Measurements from ENCODE around the gene CYP1A2. TPM values are rescaled to one million over a fixed set of nuclear protein-coding genes. Genes with fewer than 3 reads are reported as not detected.
"Not testable (repeated sequence)": the region's sequence is repeated elsewhere in the genome, so short reads cannot be mapped to it uniquely, and the experiment has no call there.

Gene CYP1A2
- total and polyA plus RNA-seq, 9 of the 15 experiments (the other 6 are each of a cell fraction or from before 2014, with no cell fraction given), result not detected

- H3K4me3 ChIP-seq; H4K20me1 ChIP-seq (replicated peaks; ENCODE audit: control insufficient read depth, insufficient read depth, low read length); BruUV-seq (replicated peaks); H3K9me3 ChIP-seq (replicated peaks; ENCODE audit: control insufficient read depth, insufficient read depth, low read depth, low read length); H3K4me2 ChIP-seq (ENCODE audit: insufficient read depth, low read length); CTCF ChIA-PET (ENCODE audit: low intra/inter-chr PET ratio); H3K27ac ChIP-seq (ENCODE audit: extremely low read depth, low read depth, low read length); H3K9ac ChIP-seq (ENCODE audit: insufficient read depth in 1 of 2, low read depth in 2 of 2, low read length in 2 of 2); H3K9me1 ChIP-seq (ENCODE audit: control insufficient read depth, insufficient read depth, low read length); ATAC-seq; H3K36me3 ChIP-seq (ENCODE audit: control insufficient read depth, insufficient read depth, low read length); POLR2A ChIA-PET; H2AFZ ChIP-seq (ENCODE audit: low read depth, low read length); FAIRE-seq; in situ Hi-C loops (cut with MboI); intact Hi-C loops (cut with micrococcal nuclease); DNase-seq (ENCODE audit: extremely low read depth in 1 of 4, low spot score in 3 of 4); H3K4me1 ChIP-seq (replicated peaks in 1 of 2; ENCODE audit: control insufficient read depth in 2 of 2, insufficient read depth in 2 of 2, low read length in 2 of 2); H3K79me2 ChIP-seq (ENCODE audit: control insufficient read depth, insufficient read depth, low read length): not testable (repeated sequence)
- TF ChIP-seq EGR1 (conservative IDR thresholded peaks at IDR 0.05), result peak; percentile 37; the same call in 1 of the 2 replicates
- peaks cover 26 to 38% of the 10 kb centered on the region in 2 experiments for H3K27me3 ChIP-seq (ENCODE audit: control insufficient read depth in 2 of 2, insufficient read depth in 2 of 2, low read length in 2 of 2)
- 7% methylated on average over 5 of the region's 5 CpGs for WGBS (ENCODE audit: insufficient coverage, low coverage, missing lambda C conversion rate)
Observed at GRCh38 chr15:74738239-74738638, 10.4 kb upstream of the CYP1A2 start.

GRCh38 chr15:74742422-74742821 lies 6.2 kb upstream of the CYP1A2 start:
- BruUV-seq (replicated peaks), result no TSS peak
- H3K27ac ChIP-seq (ENCODE audit: extremely low read depth, low read depth, low read length), result no peak overlapping the region
- WGBS (ENCODE audit: insufficient coverage, low coverage, missing lambda C conversion rate), result 3% methylated on average over 5 of the region's 5 CpGs

More at GRCh38 chr15:74742422-74742821, 6.2 kb upstream of the CYP1A2 start:
- no peak overlapping the region for H3K4me2 ChIP-seq (ENCODE audit: insufficient read depth, low read length)
- peaks cover 10 to 38% of the 10 kb centered on the region in 2 experiments; a peak in 3 of 5 replicates for H3K27me3 ChIP-seq (ENCODE audit: control insufficient read depth in 2 of 2, insufficient read depth in 2 of 2, low read length in 2 of 2)
- TF ChIP-seq ZFP1 (CRISPR knock-in tag; IDR thresholded peaks at IDR 0.05), result peak; percentile 83
- no peak for TF ChIP-seq MBD1 (CRISPR knock-in tag; IDR thresholded peaks at IDR 0.05)
- TF ChIP-seq ZNF431 (CRISPR knock-in tag; IDR thresholded peaks at IDR 0.05), result no peak
- TF ChIP-seq TRIM28 (IDR thresholded peaks at IDR 0.05), result peak; percentile 43; the same call in 1 of the 2 replicates
- TF ChIP-seq ZNF263 (CRISPR knock-in tag; IDR thresholded peaks at IDR 0.05; ENCODE audit: borderline replicate concordance), result no peak
- no peak; the same call in 1 of the 2 replicates for TF ChIP-seq CBFA2T3 (IDR thresholded peaks at IDR 0.05)
- no peak for TF ChIP-seq ID3 (CRISPR knock-in tag; IDR thresholded peaks at IDR 0.05)
- no peak for TF ChIP-seq ID3 (tag; IDR thresholded peaks at IDR 0.05)
- no peak for TF ChIP-seq HDGF (IDR thresholded peaks at IDR 0.05)
- no peak for TF ChIP-seq USF1 (CRISPR knock-in tag; IDR thresholded peaks at IDR 0.05)
- TF ChIP-seq ZBTB49 (CRISPR knock-in tag; IDR thresholded peaks at IDR 0.05; ENCODE audit: borderline replicate concordance), result no peak
- H3K4me1 ChIP-seq (replicated peaks in 1 of 2; ENCODE audit: control insufficient read depth in 2 of 2, insufficient read depth in 2 of 2, low read length in 2 of 2), result no peaks in the 10 kb centered on the region
- H3K4me3 ChIP-seq, result no peak overlapping the region
- no peak overlapping the region for H2AFZ ChIP-seq (ENCODE audit: low read depth, low read length)
- no peak overlapping the region for H3K9ac ChIP-seq (ENCODE audit: insufficient read depth in 1 of 2, low read depth in 2 of 2, low read length in 2 of 2)
- ChIA-PET POLR2A (no interaction called here), CTCF (ENCODE audit: low intra/inter-chr PET ratio) (no interaction called here)
- H3K79me2 ChIP-seq (ENCODE audit: control insufficient read depth, insufficient read depth, low read length), result no peaks in the 10 kb centered on the region
- FAIRE-seq, result no peak
- in situ Hi-C loops (cut with MboI) (no loop called here), intact Hi-C loops (cut with micrococcal nuclease) (no loop called here)
- DNase-seq (ENCODE audit: extremely low read depth in 1 of 4, low spot score in 3 of 4), result no peak
- H3K9me1 ChIP-seq (ENCODE audit: control insufficient read depth, insufficient read depth, low read length), result no peaks in the 10 kb centered on the region
- H3K9me3 ChIP-seq (replicated peaks; ENCODE audit: control insufficient read depth, insufficient read depth, low read depth, low read length), result peaks cover 4% of the 10 kb centered on the region
- H4K20me1 ChIP-seq (replicated peaks; ENCODE audit: control insufficient read depth, insufficient read depth, low read length), result no peaks in the 10 kb centered on the region
- no peaks in the 10 kb centered on the region for H3K36me3 ChIP-seq (ENCODE audit: control insufficient read depth, insufficient read depth, low read length)
- ATAC-seq, result no peak

All from K562 (cell line).